HepG2 (cell line): ENCODE data around the gene TNS1. TPM values are rescaled to one million over a fixed set of nuclear protein-coding genes. Genes with fewer than 3 reads are reported as not detected.

Experiments
- ATAC-seq: fragments of 200-7000 bp; cut with Tn5 transposase; 3 replicates; pipeline ENCODE4 v1.9.1; 2020; ENCODE audit warnings: mild to moderate bottlenecking, moderate library complexity
- BruUV-seq: library from RNA; stranded (reverse); fragments of 400-500 nt; replicated peaks from 2 replicates; lab custom pipeline; 2021; lab: Mats Ljungman, UMichigan
- CTCF ChIA-PET: fragments of 300-600 bp; formaldehyde crosslinking; extraction: SDS; loops from one replicate; lab custom pipeline; 2021; ENCODE audit warnings: low total read pairs, inconsistent platforms, low intra/inter-chr PET ratio; lab: Yijun Ruan, JAX
- POLR2A ChIA-PET: fragments of 350-600 bp; sonication (Branson Sonifier 250); formaldehyde crosslinking; loops from one replicate; lab custom pipeline; 2020; ENCODE audit warnings: antibody characterized with exemption, inconsistent platforms; lab: Yijun Ruan, JAX
- DNase-seq: peaks from one replicate; pipeline ENCODE4 v3.0.0-alpha.2; 2015; ENCODE audit warnings: low spot score
- FAIRE-seq: peaks from 3 replicates; lab custom pipeline; 2011; peaks lifted over from hg19 to GRCh38; lab: Jason Lieb, UNC
- H2AFZ ChIP-seq: one replicate; pipeline ENCODE4 v1.6.1; 2011; ENCODE audit warnings: low read length, inconsistent platforms
- H3K27ac ChIP-seq: fragments of 300-600 bp; 3 replicates; pipeline ENCODE4 v1.8.0; 2011; ENCODE audit warnings: mixed run types, mild to moderate bottlenecking, mixed read lengths, low read length, inconsistent platforms; ENCODE audit not compliant: insufficient read depth; ENCODE audit errors: extremely low read length
- H3K27me3 ChIP-seq, 2 experiments: fragments of 200-600 bp in 1 of 2; 2 replicates in 1 of 2; 3 replicates in 1 of 2; pipeline versions ENCODE4 v1.6.0 to v1.8.0; 2011; ENCODE audit warnings: low read length in 2 of 2, mild to moderate bottlenecking in 2 of 2, moderate library complexity in 2 of 2, inconsistent platforms in 1 of 2; ENCODE audit not compliant: insufficient read depth in 2 of 2, control insufficient read depth in 1 of 2
- H3K36me3 ChIP-seq, 2 experiments: fragments of 200-600 bp in 1 of 2; replicated peaks in 1 of 2; 2 replicates in 1 of 2; 3 replicates in 1 of 2; pipeline versions ENCODE4 v1.5.1 to v1.8.0; 2011; ENCODE audit warnings: low read length in 2 of 2, inconsistent platforms in 1 of 2; ENCODE audit not compliant: insufficient read depth in 2 of 2, control insufficient read depth in 1 of 2
- H3K4me1 ChIP-seq: 2 replicates; pipeline ENCODE4 v1.5.1; 2012; ENCODE audit warnings: low read length, inconsistent platforms; ENCODE audit not compliant: insufficient read depth
- H3K4me2 ChIP-seq: 2 replicates; pipeline ENCODE4 v1.6.0; 2011; ENCODE audit warnings: low read depth, low read length, inconsistent platforms
- H3K4me3 ChIP-seq, 3 experiments: fragments of 200-600 bp in 1 of 3; sonication (generic), shearing (Covaris generic) in 1 of 3; replicated peaks in 1 of 3; 2 replicates each; pipeline ENCODE4 v1.5.1; 2011 to 2016; ENCODE audit warnings: low read length in 3 of 3, inconsistent platforms in 2 of 3, low read depth in 2 of 3, mild to moderate bottlenecking in 2 of 3, control low read depth in 1 of 3, mixed read lengths in 1 of 3; ENCODE audit not compliant: insufficient read depth in 1 of 3
- H3K79me2 ChIP-seq: one replicate; pipeline ENCODE4 v1.6.1; 2011; ENCODE audit warnings: low read length, inconsistent platforms; ENCODE audit not compliant: insufficient read depth
- H3K9ac ChIP-seq: 2 replicates; pipeline ENCODE4 v1.6.0; 2011; ENCODE audit warnings: mild to moderate bottlenecking, low read depth, low read length, inconsistent platforms; ENCODE audit not compliant: insufficient read depth
- H3K9me3 ChIP-seq: 2 replicates; pipeline ENCODE4 v1.5.1; 2012; ENCODE audit warnings: mild to moderate bottlenecking, low read length
- H4K20me1 ChIP-seq: 2 replicates; pipeline ENCODE4 v1.6.0; 2011; ENCODE audit warnings: inconsistent platforms, mild to moderate bottlenecking, low read length, moderate library complexity; ENCODE audit not compliant: insufficient read depth
- ERF ChIP-seq: IDR thresholded peaks from 2 replicates; pipeline ENCODE4 v1.6.1; 2018; ENCODE audit warnings: missing biosample characterization, missing genetic modification reagents
- FOSL2 ChIP-seq: sonication (generic); formaldehyde crosslinking; IDR thresholded peaks from 2 replicates; pipeline ENCODE4 v1.4.0; 2020; ENCODE audit warnings: missing genetic modification reagents
- FOXA1 ChIP-seq, 2 experiments: fragments of 450-650 bp in 1 of 2; sonication (generic) in 1 of 2; formaldehyde crosslinking in 1 of 2; IDR thresholded peaks; 2 replicates each; pipeline versions ENCODE4 v1.4.0 to v1.6.1; 2016 to 2020; ENCODE audit warnings: missing genetic modification reagents in 1 of 2
- KDM2A ChIP-seq: sonication (generic); formaldehyde crosslinking; IDR thresholded peaks from 2 replicates; pipeline ENCODE4 v1.4.0; 2020; ENCODE audit warnings: low read depth, missing genetic modification reagents, borderline replicate concordance
- LCORL ChIP-seq, 2 experiments: fragments of 450-650 bp in 1 of 2; sonication (generic) in 1 of 2; formaldehyde crosslinking in 1 of 2; IDR thresholded peaks; 2 replicates each; pipeline versions ENCODE4 v1.5.0 to v1.6.1; 2017 to 2020; ENCODE audit warnings: antibody characterized with exemption in 1 of 2, missing genetic modification reagents in 1 of 2
- MAZ ChIP-seq, 2 experiments: sonication (generic) in 1 of 2; formaldehyde crosslinking in 1 of 2; IDR thresholded peaks; 2 replicates each; pipeline versions ENCODE4 v1.5.0 to v1.6.1; 2012 to 2020; ENCODE audit warnings: low read depth in 2 of 2, mild to moderate bottlenecking in 2 of 2, borderline replicate concordance in 1 of 2, improper control_type of control experiment in 1 of 2, low read length in 1 of 2, missing genetic modification reagents in 1 of 2, moderate library complexity in 1 of 2
- NR2F6 ChIP-seq, 2 experiments: IDR thresholded peaks; 2 replicates each; pipeline ENCODE4 v1.6.1; 2016; ENCODE audit warnings: antibody characterized with exemption in 1 of 2, mild to moderate bottlenecking in 1 of 2
- RAD21 ChIP-seq: fragments of 450-650 bp; formaldehyde crosslinking; IDR thresholded peaks from 2 replicates; pipeline ENCODE4 v1.5.0; 2020; ENCODE audit warnings: mild to moderate bottlenecking
- SMC3 ChIP-seq: IDR thresholded peaks from 2 replicates; pipeline ENCODE4 v1.6.1; 2011; ENCODE audit warnings: low read length, improper control_type of control experiment
- THAP7 ChIP-seq: sonication (generic); formaldehyde crosslinking; IDR thresholded peaks from 2 replicates; pipeline ENCODE4 v1.8.1; 2023; ENCODE audit warnings: mild to moderate bottlenecking, missing genetic modification reagents
- TOPORS ChIP-seq: sonication (generic); formaldehyde crosslinking; IDR thresholded peaks from 2 replicates; pipeline ENCODE4 v1.8.0; 2023; ENCODE audit warnings: mild to moderate bottlenecking, missing genetic modification reagents
- XRCC5 ChIP-seq: fragments of 200-400 bp; formaldehyde crosslinking; optimal IDR thresholded peaks from 2 replicates; pipeline ENCODE3; 2017; ENCODE audit warnings: mild to moderate bottlenecking, low read length
- YEATS2 ChIP-seq: sonication (generic); formaldehyde crosslinking; IDR thresholded peaks from 2 replicates; pipeline ENCODE4 v1.4.0; 2020; ENCODE audit warnings: missing genetic modification reagents, borderline replicate concordance
- ZNF687 ChIP-seq: sonication (generic); formaldehyde crosslinking; IDR thresholded peaks from 2 replicates; pipeline ENCODE4 v1.5.1; 2020; ENCODE audit warnings: mild to moderate bottlenecking, missing genetic modification reagents, moderate library complexity
- ZNF788 ChIP-seq: sonication (generic); formaldehyde crosslinking; IDR thresholded peaks from 2 replicates; pipeline ENCODE4 v1.5.0; 2020; ENCODE audit warnings: mild to moderate bottlenecking, missing genetic modification reagents, borderline replicate concordance
- WGBS: methylation state at CpG from one replicate; pipeline ENCODE4 v1.1.6; 2017; ENCODE audit warnings: low lambda C conversion rate; 5-methylcytosine and 5-hydroxymethylcytosine counted together
- in situ Hi-C: cut with HindIII; loops from 2 replicates; pipeline ENCODE4 v1.10.0; 2017; ENCODE audit warnings: low pct_unique_long_range_greater_than_20kb; ENCODE audit not compliant: extremely low pct_ligation_motif_present
- intact Hi-C: fragments of 100-400 bp; cut with micrococcal nuclease; formaldehyde crosslinking; loops from one replicate; pipeline ENCODE4 v1.10.0; 2022; ENCODE audit not compliant: unreplicated experiment
- polyA plus RNA-seq, 8 experiments: library from polyadenylated mRNA; depleted of rRNA in 3 of 8; stranded (reverse) in 7 of 8; unstranded in 1 of 8; fragments of >200 nt; fragmentation: Illumina TruSeq in 4 of 8; extraction: Trizol in 4 of 8; gene quantifications; 2 replicates each; pipeline versions ENCODE4 v1.2.1 to v1.2.3, GENCODE V29; 2011 to 2016; ENCODE audit warnings: low read depth in 4 of 8, missing spikeins in 1 of 8, mixed read lengths in 1 of 8; ENCODE audit not compliant: insufficient read depth in 1 of 8
- total RNA-seq, 5 experiments: library from RNA; depleted of rRNA; stranded (reverse); fragments of >200 nt; fragmentation: Illumina TruSeq; extraction: Trizol; gene quantifications; 2 replicates each; pipeline ENCODE4 v1.2.3, GENCODE V29; 2016; ENCODE audit warnings: low read depth in 1 of 5

Gene TNS1
- total and polyA plus RNA-seq, 2 of the 13 experiments (the other 11 are each of a cell fraction or from before 2014, with no cell fraction given), result 1.9 to 118 TPM

- ChIA-PET CTCF (interaction anchor here (0.8 to 3.1 kb wide), 6 partner anchors 13 to 102 kb away, joined by 3 to 56 read pairs (median 15); no protein-coding TSS in a partner anchor), POLR2A (interaction anchor here (1.0 to 1.4 kb wide), 4 partner anchors 13 to 101 kb away, joined by 4 to 5 read pairs (median 4); no protein-coding TSS in a partner anchor)
- intact Hi-C loops (loop anchor here (1.0 kb wide), 3 partner anchors 98 to 102 kb away; no protein-coding TSS in a partner anchor), in situ Hi-C loops (loop anchor here (5.0 kb wide), 1 partner anchor 105 kb away; no protein-coding TSS in a partner anchor)
- Histone ChIP-seq H3K4me2 (no peak overlapping the region), H3K9me3 (no peaks in the 10 kb centered on the region), H3K27me3 (no peaks in the 10 kb centered on the region), H3K36me3 (peaks cover 56 to 82% of the 10 kb centered on the region in 2 experiments), H3K4me1 (peaks cover 19% of the 10 kb centered on the region), H3K9ac (no peak overlapping the region), H3K79me2 (no peaks in the 10 kb centered on the region), H3K27ac (no peak overlapping the region), H3K4me3 (no peak overlapping the region), H2AFZ (no peak overlapping the region), H4K20me1 (peaks cover 10% of the 10 kb centered on the region; the same call in 1 of the 2 replicates)
- FAIRE-seq, result peak; percentile 91
- BruUV-seq, result no TSS peak
- WGBS, result 16% methylated on average over 6 of the region's 6 CpGs
- peak; percentile 79 for DNase-seq
- ATAC-seq, result peak; percentile 84
- TF ChIP-seq SMC3, result peak; percentile 92
- TF ChIP-seq RAD21 (CRISPR knock-in tag), result peak; percentile 85
- TF ChIP-seq KDM2A (CRISPR knock-in tag), result peak; percentile 48; the same call in 1 of the 2 replicates
- TF ChIP-seq XRCC5, result peak; percentile 83
- 0 out of 2 replicates have a peak, but pooled peaks have one; percentile 14 for TF ChIP-seq THAP7 (CRISPR knock-in tag)
- peak; percentile 48; the same call in 1 of the 2 replicates for TF ChIP-seq ZNF788
- no peak for TF ChIP-seq FOXA1 (IDR thresholded peaks at IDR 0.05)
- 0 out of 2 replicates have a peak, but pooled peaks have one; percentile 32 for TF ChIP-seq FOXA1 (CRISPR knock-in tag; IDR thresholded peaks at IDR 0.05)
- no peak for TF ChIP-seq MAZ (IDR thresholded peaks at IDR 0.05; ENCODE audit: borderline replicate concordance, low read depth, low read length)
- TF ChIP-seq MAZ (CRISPR knock-in tag; IDR thresholded peaks at IDR 0.05; ENCODE audit: low read depth), result 0 out of 2 replicates have a peak, but pooled peaks have one; percentile 38
- no peak for TF ChIP-seq TOPORS
- peak; percentile 47 for TF ChIP-seq ZNF687 (CRISPR knock-in tag)
- 0 out of 2 replicates have a peak, but pooled peaks have one; percentile 31 for TF ChIP-seq YEATS2
- TF ChIP-seq LCORL (IDR thresholded peaks at IDR 0.05), result no peak
- peak; percentile 43; the same call in 1 of the 2 replicates for TF ChIP-seq LCORL (CRISPR knock-in tag; IDR thresholded peaks at IDR 0.05)
- TF ChIP-seq NR2F6 (IDR thresholded peaks at IDR 0.05), result no peak
- 0 out of 2 replicates have a peak, but pooled peaks have one; percentile 8 for TF ChIP-seq NR2F6 (CRISPR knock-in tag; IDR thresholded peaks at IDR 0.05)
- 0 out of 2 replicates have a peak, but pooled peaks have one; percentile 48 for TF ChIP-seq ERF (CRISPR knock-in tag)
- 0 out of 2 replicates have a peak, but pooled peaks have one; percentile 18 for TF ChIP-seq FOSL2
These were observed 116.0 kb downstream of the TNS1 start for GRCh38 chr2:217886720-217887309.
